ENCODE measurements around the gene C2CD3.

GRCh38 chr11:74138021-74138420 lies 32.8 kb downstream of the C2CD3 start:
- TF ChIP-seq CTCF (IDR thresholded peaks at IDR 0.05; ENCODE audit: insufficient read depth, low read length) (no peak), POLR2AphosphoS5 (IDR thresholded peaks at IDR 0.05; ENCODE audit: low read depth) (no peak), GABPA (IDR thresholded peaks at IDR 0.05; ENCODE audit: low read depth) (no peak)

Measured in HL-60 (cell line).